ENCODE results near the gene EIF4E1B.

EIF4E1B gene

DNA sequence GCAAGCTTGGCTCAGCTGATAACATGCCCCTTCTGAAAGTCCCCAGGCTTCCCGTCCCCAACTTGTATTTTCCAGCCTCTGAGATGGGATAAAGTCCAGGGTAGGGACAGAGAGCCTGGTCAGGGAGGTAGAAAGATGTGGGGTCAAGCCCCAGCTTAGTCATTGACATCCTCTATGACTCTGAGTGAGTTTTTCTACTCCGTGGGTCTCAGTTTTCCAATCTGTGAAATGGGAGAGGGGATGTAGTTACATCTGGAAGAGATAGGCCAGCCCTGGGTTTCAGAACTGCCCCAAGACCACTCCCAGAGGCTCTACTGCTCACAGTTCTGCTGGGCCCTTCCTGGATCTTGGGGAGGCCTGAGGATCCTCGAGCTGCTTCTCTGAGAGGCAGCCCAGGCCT lies 23.6 kb upstream of the EIF4E1B start:
- no peak for DNase-seq

DNA sequence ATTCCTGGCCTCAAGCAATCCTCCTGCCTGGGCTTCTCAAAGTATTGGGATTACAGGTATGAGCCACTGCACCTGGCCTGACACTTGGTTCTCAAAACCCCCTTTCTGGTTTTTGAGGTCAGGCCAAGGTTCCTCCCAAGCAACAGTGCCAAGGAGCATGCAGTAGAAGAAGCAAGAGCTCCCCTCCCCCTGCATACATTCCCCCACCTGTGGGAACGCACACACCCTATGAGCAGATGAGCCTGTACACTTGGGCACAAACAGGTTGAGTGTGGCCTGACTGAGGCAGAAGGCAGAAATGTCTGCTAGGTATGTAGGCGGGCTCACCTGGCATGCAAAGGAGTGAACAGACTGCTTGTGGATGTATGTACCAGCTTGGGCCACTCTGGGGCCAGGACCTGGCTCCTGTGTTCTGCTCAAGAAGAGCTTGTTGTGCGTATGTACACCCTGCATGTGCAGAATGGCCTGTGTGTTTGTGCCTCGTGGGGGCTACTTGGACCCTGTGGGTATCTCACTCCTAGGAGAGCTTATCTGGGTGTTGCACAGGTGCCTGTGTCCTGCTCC lies 22.3 kb upstream of the EIF4E1B start:
- DNase-seq, result no peak

DNA sequence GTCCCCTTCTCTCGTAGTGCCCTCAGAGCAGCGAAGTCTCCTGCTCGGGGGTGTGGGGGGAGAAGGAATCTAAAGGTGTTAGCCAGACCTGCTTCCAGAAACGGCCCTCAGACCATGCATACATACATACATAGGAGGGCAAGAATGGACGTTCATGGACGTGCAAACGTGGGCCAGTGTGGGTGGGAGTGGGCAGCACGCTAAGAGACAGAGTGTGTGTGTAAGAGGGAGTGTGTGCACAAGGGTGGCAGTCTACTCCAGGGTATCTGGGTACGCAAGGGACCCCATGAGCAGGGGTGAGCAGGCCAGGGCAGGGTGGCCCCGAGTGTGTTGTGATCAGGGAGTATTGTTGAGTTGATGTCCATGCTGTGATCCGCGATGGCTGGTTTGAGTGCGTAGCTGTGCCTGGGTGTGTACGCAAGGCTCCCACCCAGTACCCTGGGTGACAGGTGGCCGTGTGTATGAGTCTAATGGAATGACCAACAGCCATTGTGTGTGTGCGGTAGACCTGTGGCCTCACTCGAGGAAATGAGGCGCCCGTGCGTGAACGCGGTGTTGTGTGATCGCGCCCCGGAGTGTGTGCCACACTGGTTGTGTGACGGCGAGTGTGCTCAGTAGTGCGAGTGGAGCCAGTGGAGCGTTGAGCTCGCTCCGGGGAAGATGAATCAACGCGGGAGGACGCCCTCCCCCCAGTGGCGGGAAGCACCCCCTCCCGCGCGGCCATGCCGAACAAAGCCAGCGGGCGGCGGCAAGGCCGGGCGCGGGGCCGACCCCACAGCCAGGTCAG lies 21.3 kb upstream of the EIF4E1B start:
- DNase-seq, result peak; percentile 47

DNA sequence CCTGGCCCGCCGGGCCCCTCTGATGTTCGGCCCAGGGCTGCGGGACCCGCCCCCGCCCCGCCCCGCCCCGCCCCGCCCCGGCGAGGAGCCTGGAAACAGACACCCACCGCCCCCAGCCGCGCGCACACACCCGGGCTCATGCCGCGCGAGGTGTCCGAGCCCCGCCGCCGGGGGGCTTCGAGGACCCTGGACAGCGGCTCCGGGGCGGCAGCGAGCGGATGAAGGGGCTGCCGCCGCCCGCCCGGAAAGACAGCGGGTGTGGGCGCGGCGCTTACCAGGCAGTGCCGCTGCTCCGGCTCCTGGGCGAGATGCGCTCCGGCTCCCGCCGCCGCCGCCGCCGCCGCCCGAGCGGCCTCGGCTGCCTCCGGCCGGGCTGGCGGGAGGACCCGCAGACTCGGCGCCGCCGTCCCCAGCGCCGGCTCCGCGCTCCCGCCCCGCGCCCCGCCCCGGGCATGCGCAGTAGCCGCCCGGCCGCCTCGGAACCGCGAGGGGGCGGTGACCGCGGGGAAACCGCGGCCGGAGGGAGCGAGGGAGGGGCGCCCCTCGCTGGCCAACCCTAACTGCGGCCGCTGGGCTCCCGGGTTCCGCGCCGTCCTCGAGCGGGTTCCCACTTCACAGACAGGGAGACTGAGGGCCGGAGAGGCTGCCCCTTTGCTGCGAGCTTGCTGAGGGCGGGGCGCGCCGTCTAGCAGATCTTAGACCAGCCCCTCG lies 20.6 kb upstream of the EIF4E1B start, which contains the start of gene GPRIN1:
GPRIN1 (minus strand) TSS at position 433 of the 711 bp plus-strand sequence. CDS start 10,322 bp downstream, outside the sequence.
- peak; percentile 71 for DNase-seq

DNA sequence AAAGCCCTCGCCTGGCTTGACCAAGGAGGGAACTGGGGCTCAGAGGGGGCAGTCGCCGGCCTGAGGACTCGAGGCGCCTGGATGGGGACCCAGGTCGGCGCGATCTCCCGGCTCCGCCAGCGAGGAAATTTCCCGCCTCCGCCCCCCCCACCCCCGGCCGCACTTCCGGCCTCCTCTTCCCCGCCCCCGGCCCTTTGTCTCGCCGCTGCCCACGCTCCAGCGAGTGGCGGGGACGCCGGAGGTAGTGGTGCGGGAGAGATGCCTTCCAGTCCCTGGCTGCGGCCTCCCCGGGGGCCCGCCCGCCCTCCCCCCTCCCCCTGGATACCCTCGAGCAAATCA lies 20.1 kb upstream of the EIF4E1B start:
- peak; percentile 55 for DNase-seq

DNA sequence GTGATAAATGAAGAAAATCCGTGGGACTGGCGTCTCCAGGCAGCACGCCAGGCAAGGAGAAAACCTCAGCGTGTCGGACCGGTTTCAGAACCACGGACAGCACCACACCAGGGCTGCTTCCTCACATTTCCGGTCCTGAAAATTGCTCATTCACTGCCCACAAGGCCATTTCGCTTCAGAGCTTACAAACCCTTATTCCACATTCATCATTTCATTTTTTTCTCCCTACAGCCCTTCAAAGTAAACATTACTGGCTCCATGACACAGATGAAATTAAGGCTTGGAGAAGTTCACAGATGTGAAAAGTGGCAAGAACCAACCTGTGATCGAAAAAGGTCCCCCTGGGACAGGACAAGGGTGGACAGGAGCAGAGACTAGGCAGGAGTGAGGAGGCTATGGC lies 19.0 kb upstream of the EIF4E1B start:
- no peak for DNase-seq

DNA sequence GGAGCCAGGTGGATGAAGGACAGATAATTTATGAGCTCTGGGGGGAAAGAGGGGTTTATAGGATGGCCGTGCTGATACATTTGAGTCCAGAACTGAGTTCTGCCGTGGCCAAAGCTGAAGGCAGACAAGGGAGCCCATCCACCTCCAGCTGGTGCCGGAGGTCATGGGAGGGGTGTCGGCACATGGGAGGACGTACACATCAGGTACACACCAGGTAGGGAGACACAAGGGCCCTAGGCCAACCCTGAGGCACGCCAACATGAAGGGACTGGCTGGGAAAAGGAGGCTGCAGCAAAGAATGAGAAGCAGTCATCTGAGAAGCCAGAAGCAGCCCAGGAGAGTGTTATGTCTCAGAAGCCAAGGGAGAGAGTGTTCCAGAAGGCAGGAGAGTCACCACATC lies 18.5 kb upstream of the EIF4E1B start:
- no peak for DNase-seq

DNA sequence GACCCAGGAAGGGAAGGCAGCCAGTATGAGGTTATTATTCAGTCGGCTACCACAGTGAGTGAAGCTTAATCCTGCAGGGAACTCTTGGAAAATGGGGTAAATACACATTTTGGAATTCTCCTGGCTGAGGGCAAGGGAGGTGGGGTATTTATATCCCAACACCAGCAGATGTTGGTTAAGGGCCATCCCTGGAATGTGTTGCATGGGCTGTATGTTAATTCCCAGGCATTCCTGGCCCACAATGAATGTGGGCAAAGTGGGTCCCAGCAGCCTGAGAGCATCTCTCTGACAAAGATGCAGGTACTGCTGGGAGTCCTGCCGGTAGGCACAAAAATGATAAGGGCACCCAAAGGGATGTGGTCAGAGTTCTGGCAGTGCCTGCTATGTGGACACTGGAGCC lies 17.6 kb upstream of the EIF4E1B start:
- DNase-seq, result no peak

DNA sequence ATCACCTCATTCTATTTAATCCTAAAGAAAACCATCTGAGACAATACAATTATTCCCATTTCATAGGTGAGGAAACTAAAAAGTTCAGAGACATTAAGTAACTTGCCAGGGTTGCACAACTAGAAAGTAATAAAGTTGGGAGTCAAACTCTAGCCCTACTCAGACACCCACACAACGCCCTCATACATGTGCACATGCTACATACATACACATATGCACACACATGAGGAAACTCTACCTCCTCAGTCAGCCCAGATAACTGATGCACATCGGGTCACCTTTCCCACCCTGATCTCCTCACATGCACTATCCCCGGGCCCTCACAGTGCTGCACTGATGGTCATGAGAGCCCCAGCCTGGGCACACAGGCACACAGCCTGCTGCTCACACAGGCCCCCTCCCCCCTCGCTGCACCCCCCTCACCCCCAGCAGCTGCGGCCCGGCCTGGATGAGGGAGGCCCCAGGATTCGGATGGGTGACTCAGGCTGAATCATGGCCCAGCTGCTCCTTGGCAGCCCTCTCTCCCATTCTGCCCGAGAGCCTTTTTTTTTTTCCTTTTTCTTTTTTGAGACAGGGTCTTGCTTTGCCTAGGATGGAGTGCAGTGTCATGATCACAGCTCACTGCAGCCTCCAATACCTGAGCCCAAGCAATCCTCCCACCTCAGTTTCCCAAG lies 15.5 kb upstream of the EIF4E1B start:
- DNase-seq, result no peak

DNA sequence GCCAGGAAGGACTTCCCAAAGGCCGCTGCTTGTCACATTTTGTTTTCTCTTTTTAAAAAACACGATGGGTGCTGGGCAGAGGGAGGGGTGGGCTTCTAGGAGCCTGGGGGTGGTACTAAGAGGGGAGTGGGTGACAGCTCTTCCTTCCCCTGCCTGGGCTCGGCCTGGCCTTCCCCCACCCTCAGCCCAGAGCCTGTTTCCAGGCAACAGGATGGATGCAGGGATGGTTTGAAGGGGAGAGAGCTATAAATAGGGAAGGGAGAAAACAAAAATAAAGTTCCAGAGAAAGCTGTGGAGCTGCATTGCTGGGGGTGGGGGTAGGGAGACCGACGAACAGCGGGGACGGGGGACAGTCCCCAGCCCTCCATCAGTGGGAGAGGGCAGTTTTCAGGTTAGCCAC lies 14.0 kb upstream of the EIF4E1B start:
- DNase-seq, result no peak

DNA sequence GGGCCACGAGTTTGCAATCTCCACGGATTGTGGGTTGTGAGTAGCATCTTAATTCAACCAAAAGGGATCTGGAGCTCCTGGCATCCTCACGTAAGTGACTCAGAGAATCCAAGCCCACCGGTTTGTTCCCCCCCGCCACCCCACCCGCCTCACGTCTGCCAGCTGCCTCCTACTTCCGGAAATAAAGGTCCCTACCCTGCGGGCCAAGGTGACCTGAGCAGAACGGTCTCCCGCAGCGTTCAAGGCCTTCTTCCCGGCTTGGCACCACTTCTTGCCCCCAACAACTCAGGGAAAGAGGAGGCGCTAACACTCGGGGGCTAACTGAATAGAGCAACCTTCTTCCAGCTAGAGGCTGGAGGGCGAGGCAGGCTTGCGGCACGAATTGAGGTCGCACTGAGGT lies 11.7 kb upstream of the EIF4E1B start:
- DNase-seq, result no peak

DNA sequence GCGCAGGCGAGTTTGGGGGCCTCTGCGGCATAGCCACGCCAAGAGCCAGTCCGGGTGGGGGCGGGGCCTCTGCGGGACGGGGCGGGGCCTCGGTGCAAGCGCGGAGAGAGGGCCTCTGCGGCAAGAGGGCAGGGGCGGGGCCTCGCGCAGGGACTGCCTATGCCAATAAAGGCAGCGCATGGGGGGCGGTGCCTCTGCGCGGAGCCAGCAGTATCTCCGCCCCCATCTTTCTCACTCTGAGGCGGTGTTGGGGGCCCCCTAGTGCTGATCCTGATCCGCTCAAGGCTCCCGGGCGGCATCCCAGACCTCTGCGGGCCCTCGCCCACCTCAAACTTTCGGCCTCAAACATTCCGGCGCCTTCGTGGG lies 11.3 kb upstream of the EIF4E1B start:
- DNase-seq, result peak; percentile 89

DNA sequence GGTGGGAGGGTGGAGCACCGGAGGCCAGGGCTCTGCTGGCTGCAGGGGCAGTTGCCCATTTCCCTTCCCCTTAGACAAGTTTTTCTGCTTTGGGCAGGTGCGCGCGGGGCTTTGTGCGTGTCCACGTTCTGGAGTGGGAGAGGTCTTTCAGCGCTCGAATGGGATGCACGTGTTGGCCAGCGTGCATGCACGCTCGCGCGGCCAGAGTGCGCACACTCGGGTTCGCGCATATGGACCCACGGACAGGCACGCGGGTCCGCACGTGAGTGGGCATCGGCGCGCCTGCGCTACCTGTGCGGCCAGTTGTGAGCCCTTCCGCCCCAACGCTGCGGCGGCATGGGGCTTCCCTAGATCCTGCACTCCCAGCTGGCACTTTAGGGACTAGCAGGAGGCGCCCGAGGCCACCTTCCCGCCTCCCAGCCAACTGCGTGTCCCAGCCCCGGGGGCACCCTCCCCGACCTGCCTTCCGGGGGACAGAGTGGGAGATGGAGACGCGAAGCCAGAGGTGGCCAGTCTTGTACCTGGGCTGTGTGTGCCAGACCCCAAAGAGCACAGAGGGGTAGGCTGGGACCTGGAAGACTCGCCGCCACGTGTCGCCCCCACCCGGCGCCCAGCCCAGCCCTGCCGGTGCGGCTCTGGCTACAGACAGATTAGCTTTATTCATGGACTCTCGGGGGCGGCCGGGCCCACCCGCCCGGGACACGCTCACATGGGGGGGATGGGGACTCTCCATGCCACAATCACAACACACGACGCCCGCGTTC lies 10.7 kb upstream of the EIF4E1B start:
- DNase-seq, result no peak

DNA sequence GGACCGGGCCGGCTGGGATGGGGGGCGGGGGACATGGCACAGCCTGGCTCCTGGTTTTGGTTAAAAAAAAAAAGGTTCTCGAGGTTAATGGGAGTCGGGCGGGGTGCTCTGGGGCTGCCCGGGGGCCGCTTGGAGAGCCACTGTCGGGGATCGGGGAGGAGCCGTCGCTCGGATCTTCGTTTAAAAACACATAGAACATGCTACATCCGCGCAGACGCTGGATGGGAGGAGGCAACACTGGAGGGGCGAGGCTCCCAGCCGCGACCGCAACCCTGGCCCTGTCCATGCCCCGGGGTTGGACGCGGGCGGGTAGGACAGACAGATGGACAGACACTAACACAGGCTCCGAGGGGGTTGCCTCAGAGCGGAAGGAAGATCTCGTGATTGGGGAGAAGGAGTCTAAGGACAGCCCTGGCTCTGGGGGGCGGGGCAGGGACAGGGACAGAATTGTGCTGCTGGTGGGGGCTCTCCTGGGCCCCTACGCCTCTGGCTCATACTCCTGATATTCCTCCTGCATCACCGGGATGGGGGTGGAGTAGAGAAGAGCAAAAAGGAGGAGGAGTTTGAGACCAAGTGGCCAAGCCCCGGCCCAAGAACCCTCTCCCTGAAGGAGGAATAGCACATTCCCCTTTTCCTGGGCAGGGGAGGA lies 10.0 kb upstream of the EIF4E1B start:
- DNase-seq, result no peak

DNA sequence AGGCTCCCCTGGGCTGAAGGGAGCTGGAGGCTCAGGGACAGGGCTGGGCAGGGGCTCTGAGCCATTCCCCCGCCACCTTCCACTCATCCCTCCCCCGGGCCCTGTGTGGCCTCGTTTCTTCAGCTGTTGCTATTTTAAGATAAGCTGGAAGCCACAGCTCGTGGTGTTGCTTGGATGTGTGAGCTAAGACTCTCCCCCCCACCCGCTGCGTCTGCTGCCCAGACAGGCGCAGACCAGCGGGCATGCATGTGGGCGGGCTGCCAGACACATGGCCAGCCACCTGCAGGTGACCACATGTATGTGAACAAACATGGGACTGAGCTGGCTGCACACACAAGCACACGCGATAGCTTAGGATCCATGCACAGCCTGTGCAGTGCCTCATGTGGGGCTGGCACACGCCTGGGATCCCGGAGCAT lies 8.8 kb upstream of the EIF4E1B start:
- peak; percentile 38 for DNase-seq

DNA sequence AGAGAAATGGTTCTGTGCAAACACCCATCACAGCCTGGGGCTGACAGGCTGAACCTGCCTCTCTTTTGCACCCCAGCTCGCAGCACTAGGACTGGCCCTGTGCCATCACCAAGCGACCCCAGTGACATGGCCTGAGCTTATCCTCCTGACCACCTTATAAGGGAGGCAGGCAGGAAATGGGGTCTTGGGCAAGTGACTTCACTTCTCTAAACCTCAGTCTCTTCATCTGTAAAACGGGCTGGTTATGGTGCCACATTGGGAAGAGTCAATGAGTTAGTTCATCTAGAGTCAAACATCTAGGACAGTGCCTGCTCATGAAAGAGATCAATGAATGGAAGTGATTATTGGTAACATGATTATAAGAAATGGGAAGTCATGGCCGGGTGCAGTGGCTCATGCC lies 6.3 kb upstream of the EIF4E1B start:
- no peak for DNase-seq

DNA sequence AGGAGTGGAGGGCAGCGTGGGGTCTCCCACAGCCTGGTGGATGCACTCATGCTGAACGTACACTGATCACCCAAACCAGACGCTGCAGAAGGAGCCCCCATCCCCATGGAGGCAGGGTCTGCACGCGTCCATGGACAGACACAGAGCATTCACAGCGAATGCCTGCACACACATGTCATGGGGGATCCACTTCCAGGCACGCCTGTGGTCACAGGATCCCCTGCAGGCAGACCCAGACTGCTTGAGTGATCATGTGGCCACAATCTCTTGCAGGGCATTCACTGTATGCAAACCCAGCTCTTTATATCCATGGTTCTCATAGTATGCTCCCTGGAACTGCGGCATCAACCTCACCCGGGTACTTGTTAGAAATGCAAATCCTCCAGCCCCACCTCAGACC lies 5.5 kb upstream of the EIF4E1B start:
- DNase-seq, result no peak

DNA sequence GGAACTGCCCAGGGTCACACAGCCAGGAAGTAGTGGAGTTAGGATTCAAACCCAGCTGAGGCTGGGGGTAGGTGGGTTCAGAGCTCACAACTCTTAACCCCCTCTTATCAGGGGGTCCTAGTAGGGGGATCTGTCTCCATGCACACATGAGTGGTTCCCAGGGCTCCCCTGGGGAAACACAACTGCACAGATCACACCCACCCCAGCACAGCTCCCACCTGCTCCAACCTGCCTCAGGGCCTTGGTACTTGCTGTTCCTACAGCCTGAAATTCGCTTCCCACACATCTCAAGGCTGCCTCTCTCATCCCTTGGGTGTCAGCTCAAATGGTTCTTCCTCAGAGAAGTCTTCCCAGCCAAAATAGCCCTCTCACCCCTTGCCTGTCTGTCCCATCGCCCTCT lies 5.0 kb upstream of the EIF4E1B start:
- no peak for DNase-seq

DNA sequence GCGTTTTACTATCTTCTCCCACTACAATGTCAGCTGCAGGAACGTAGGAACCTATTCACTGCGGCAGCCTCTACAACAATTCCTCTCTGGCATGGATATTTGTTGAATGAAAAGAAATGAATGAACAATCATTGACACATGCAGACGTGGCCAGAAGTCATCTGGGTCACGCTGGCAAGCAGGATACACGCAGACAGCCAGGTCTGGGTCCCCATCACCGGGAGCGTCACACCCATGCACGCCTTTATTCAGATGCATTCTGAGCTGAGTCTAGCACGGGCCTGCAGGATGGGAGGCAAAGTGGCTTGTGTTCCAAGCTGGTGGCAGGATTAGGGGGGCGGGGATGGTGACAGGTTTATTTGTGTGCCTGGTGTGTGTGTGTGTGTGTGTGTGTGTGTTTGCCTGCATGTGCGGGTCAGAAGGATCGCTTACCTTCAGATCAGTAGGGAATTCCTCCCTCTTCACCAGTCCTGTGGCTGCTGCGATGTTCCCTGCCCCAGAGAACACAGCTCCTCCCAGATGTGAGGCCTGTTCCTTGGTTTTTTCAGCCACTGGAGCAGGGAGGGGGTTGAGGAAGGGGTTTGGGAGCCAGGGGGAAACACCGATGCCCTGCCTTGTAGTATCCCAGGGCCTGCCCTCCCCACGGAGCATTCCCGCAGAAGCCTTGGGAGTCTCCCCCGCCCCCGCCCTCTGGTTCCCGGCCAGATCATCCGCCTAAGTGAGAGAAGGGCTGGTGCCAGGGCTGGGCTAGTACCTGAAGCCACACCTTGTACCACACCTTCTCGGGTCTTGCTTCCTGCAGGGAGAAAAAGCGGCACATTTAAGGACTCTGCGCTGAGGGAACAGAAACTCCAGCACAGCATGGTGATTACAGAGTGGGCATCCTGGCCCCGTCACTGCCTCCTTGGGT lies 4.3 kb upstream of the EIF4E1B start:
- DNase-seq, result no peak

DNA sequence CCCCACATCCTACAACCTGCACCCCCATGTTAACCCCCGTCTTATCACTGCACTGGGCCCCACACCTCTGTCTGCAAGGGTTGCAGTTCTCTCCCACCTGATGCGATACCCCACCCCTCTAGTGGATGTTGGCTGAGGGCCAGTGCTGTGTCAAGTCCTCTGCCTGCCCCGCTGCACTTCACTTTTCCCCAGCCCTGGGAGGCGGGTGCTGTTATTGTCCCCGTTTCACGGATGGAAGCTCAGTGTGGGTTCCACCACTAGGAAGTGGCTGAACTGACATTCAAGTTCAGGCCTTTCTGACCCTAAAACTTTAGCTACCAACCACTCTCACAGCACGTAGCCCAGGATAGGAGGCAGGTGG lies 3.6 kb upstream of the EIF4E1B start:
- DNase-seq, result no peak

DNA sequence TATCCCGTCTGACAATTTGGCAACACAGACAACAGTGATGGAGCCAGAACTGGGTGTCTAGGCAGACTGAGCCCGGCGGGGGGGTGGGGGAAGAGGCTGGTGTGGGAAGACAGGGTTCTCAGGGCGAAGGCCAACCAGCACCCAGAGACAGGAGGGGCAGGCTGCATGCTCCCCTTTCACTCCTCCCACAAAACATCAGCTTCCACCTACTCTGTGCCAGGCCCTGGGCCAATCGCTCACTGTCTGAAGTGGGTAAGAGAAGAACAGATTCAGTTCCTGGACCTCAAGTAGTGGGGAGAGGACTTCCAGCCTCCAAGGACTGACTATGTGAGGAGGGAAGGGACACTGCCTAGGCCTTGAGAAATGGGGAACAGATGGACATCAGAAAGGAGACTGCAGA lies 2.9 kb upstream of the EIF4E1B start:
- no peak for DNase-seq

All from NCI-H82 (cell line).